ENCODE measurements around the gene SORCS2. TPM values are rescaled to one million over a fixed set of nuclear protein-coding genes. Genes with fewer than 3 reads are reported as not detected.

The SORCS2 gene
- polyA plus RNA-seq, 1 donor (not counting 4 experiments of a cell fraction or from before 2014, with no cell fraction given) = 0.09 TPM

- H3K79me2 ChIP-seq (ENCODE audit: control insufficient read depth, insufficient read depth, low read length) = no peaks in the 10 kb centered on the region
- no peak overlapping the region for H2AFZ ChIP-seq (ENCODE audit: control insufficient read depth, low read length)
- H3K36me3 ChIP-seq (ENCODE audit: control insufficient read depth in 2 of 2, extremely low read depth in 1 of 2, insufficient read depth in 2 of 2, low read length in 2 of 2) = no peaks in the 10 kb centered on the region
- dilution Hi-C loops (cut with MboI; ENCODE audit: extremely low pct_ligation_motif_present, low sequenced_read_pairs) = no loop called here
- H3K9ac ChIP-seq (ENCODE audit: control insufficient read depth, extremely low read depth, insufficient read depth, low read length) = no peak overlapping the region
- no peaks in the 10 kb centered on the region for H3K4me1 ChIP-seq (ENCODE audit: control insufficient read depth, extremely low read depth, insufficient read depth, low read length)
- H3K4me2 ChIP-seq (ENCODE audit: control insufficient read depth, extremely low read depth, insufficient read depth, low read depth, low read length) = no peak overlapping the region
- no peaks in the 10 kb centered on the region for H3K9me1 ChIP-seq (ENCODE audit: control insufficient read depth, extremely low read depth, insufficient read depth, low read length)
- no peak for FAIRE-seq
- TF ChIP-seq CTCF (optimal IDR thresholded peaks at IDR 0.05 in 1 of 3, IDR thresholded peaks at IDR 0.05 in 1 of 3, conservative IDR thresholded peaks at IDR 0.05 in 1 of 3; ENCODE audit: extremely low read depth in 1 of 3, insufficient read depth in 2 of 3, low read length in 3 of 3) = no peak
- TF ChIP-seq EZH2 (IDR thresholded peaks at IDR 0.05; ENCODE audit: low read length) = no peak
- no peaks in the 10 kb centered on the region for H3K9me3 ChIP-seq (ENCODE audit: control insufficient read depth, low read depth, low read length)
- no peaks in the 10 kb centered on the region for H4K20me1 ChIP-seq (ENCODE audit: control insufficient read depth, extremely low read depth, insufficient read depth, low read length)
- no peak overlapping the region for H3K4me3 ChIP-seq (ENCODE audit: control insufficient read depth in 2 of 3, extremely low read depth in 1 of 3, insufficient read depth in 2 of 3, low read depth in 1 of 3, low read length in 3 of 3)
- H3K27ac ChIP-seq (ENCODE audit: control insufficient read depth, insufficient read depth, low read length) = no peak overlapping the region
- DNase-seq (ENCODE audit: low read depth, low spot score) = no peak
- H3K27me3 ChIP-seq (ENCODE audit: control insufficient read depth, extremely low read depth, insufficient read depth, low read length) = no peaks in the 10 kb centered on the region
Observed at GRCh38 chr4:7609316-7609715, 417.0 kb downstream of the SORCS2 start.

GRCh38 chr4:7610022-7610670 lies 417.8 kb downstream of the SORCS2 start:
- H2AFZ ChIP-seq (ENCODE audit: control insufficient read depth, low read length) = no peak overlapping the region
- H3K27ac ChIP-seq (ENCODE audit: control insufficient read depth, insufficient read depth, low read length) = no peak overlapping the region
- dilution Hi-C loops (cut with MboI; ENCODE audit: extremely low pct_ligation_motif_present, low sequenced_read_pairs) = no loop called here
- no peaks in the 10 kb centered on the region for H3K4me1 ChIP-seq (ENCODE audit: control insufficient read depth, extremely low read depth, insufficient read depth, low read length)
- H4K20me1 ChIP-seq (ENCODE audit: control insufficient read depth, extremely low read depth, insufficient read depth, low read length) = no peaks in the 10 kb centered on the region
- H3K9me3 ChIP-seq (ENCODE audit: control insufficient read depth, low read depth, low read length) = no peaks in the 10 kb centered on the region
- no peak overlapping the region for H3K9ac ChIP-seq (ENCODE audit: control insufficient read depth, extremely low read depth, insufficient read depth, low read length)
- no peaks in the 10 kb centered on the region for H3K9me1 ChIP-seq (ENCODE audit: control insufficient read depth, extremely low read depth, insufficient read depth, low read length)
- TF ChIP-seq EZH2 (IDR thresholded peaks at IDR 0.05; ENCODE audit: low read length) = no peak
- TF ChIP-seq CTCF (optimal IDR thresholded peaks at IDR 0.05 in 1 of 3, IDR thresholded peaks at IDR 0.05 in 1 of 3, conservative IDR thresholded peaks at IDR 0.05 in 1 of 3; ENCODE audit: extremely low read depth in 1 of 3, insufficient read depth in 2 of 3, low read length in 3 of 3) = no peak
- FAIRE-seq = no peak
- no peak overlapping the region for H3K4me3 ChIP-seq (ENCODE audit: control insufficient read depth in 2 of 3, extremely low read depth in 1 of 3, insufficient read depth in 2 of 3, low read depth in 1 of 3, low read length in 3 of 3)
- DNase-seq (ENCODE audit: low read depth, low spot score) = no peak
- no peaks in the 10 kb centered on the region for H3K79me2 ChIP-seq (ENCODE audit: control insufficient read depth, insufficient read depth, low read length)
- H3K36me3 ChIP-seq (ENCODE audit: control insufficient read depth in 2 of 2, extremely low read depth in 1 of 2, insufficient read depth in 2 of 2, low read length in 2 of 2) = no peaks in the 10 kb centered on the region
- H3K27me3 ChIP-seq (ENCODE audit: control insufficient read depth, extremely low read depth, insufficient read depth, low read length) = no peaks in the 10 kb centered on the region
- H3K4me2 ChIP-seq (ENCODE audit: control insufficient read depth, extremely low read depth, insufficient read depth, low read depth, low read length) = no peak overlapping the region

Measured in keratinocyte (primary cell).